GM12878 (cell line): ENCODE measurements around the gene AHR. TPM values are rescaled to one million over a fixed set of nuclear protein-coding genes. Genes with fewer than 3 reads are reported as not detected.
"Not testable (repeated sequence)": the region's sequence is repeated elsewhere in the genome, so short reads cannot be mapped to it uniquely, and the experiment has no call there.

ENCODE experiments used
- ATAC-seq: fragments of 200-7000 bp; cut with Tn5 transposase; 3 replicates; pipeline ENCODE4 v1.9.1; 2020; ENCODE audit warnings: mild to moderate bottlenecking, moderate library complexity
- BruUV-seq: library from RNA; stranded (reverse); fragments of 400-500 nt; replicated peaks from 2 replicates; lab custom pipeline; 2021; lab: Mats Ljungman, UMichigan
- CTCF ChIA-PET: fragments of 300-600 bp; sonication (Branson Sonifier 250); formaldehyde crosslinking; extraction: SDS; loops from one replicate; lab custom pipeline; 2021; ENCODE audit warnings: inconsistent platforms; lab: Yijun Ruan, JAX
- POLR2A ChIA-PET: fragments of 350-600 bp; formaldehyde crosslinking; extraction: SDS; loops from one replicate; lab custom pipeline; 2021; ENCODE audit warnings: inconsistent platforms; lab: Charles Lee
- RAD21 ChIA-PET: fragments of 300-600 bp; sonication (Branson Sonifier 250); formaldehyde crosslinking; loops from one replicate; lab custom pipeline; 2023; ENCODE audit warnings: antibody characterized with exemption; ENCODE audit not compliant: unreplicated experiment; lab: Charles Lee
- SMC1A ChIA-PET: fragments of 300-600 bp; sonication (Branson Sonifier 250); formaldehyde crosslinking; loops from one replicate; lab custom pipeline; 2023; ENCODE audit not compliant: unreplicated experiment, uncharacterized antibody; lab: Charles Lee
- DNase-seq: peaks from one replicate; pipeline ENCODE4 v3.0.0-alpha.2; 2011; ENCODE audit warnings: low read depth, low spot score
- FAIRE-seq: peaks from 3 replicates; lab custom pipeline; 2011; peaks lifted over from hg19 to GRCh38; lab: Jason Lieb, UNC
- H2AFZ ChIP-seq: 2 replicates; pipeline ENCODE4 v1.6.0; 2011; ENCODE audit warnings: low read depth, low read length, control low read depth; ENCODE audit not compliant: control insufficient read depth
- H3K27ac ChIP-seq: 2 replicates; pipeline ENCODE4 v1.5.1; 2011; ENCODE audit warnings: control low read depth; ENCODE audit not compliant: control insufficient read depth, insufficient read depth
- H3K27me3 ChIP-seq, 2 experiments: replicated peaks in 1 of 2; 2 replicates each; pipeline versions ENCODE4 v1.6.0 to v1.6.1; 2011; ENCODE audit warnings: low read length in 1 of 2; ENCODE audit not compliant: control insufficient read depth in 2 of 2, insufficient read depth in 2 of 2
- H3K36me3 ChIP-seq, 2 experiments: 2 replicates each; pipeline ENCODE4 v1.5.1; 2011; ENCODE audit warnings: low read length in 1 of 2; ENCODE audit not compliant: control insufficient read depth in 2 of 2, insufficient read depth in 2 of 2
- H3K4me1 ChIP-seq: 2 replicates; pipeline ENCODE4 v1.6.1; 2011; ENCODE audit warnings: mild to moderate bottlenecking, low read length, moderate library complexity, mixed read lengths; ENCODE audit not compliant: control insufficient read depth, insufficient read depth
- H3K4me2 ChIP-seq: 2 replicates; pipeline ENCODE4 v1.6.0; 2011; ENCODE audit warnings: control low read depth; ENCODE audit not compliant: control insufficient read depth, insufficient read depth
- H3K4me3 ChIP-seq: fragments of 200-600 bp; sonication (generic); 2 replicates; pipeline ENCODE4 v1.5.1; 2016
- H3K79me2 ChIP-seq: 2 replicates; pipeline ENCODE4 v1.6.0; 2011; ENCODE audit warnings: low read length; ENCODE audit not compliant: control insufficient read depth, insufficient read depth
- H3K9ac ChIP-seq: 2 replicates; pipeline ENCODE4 v1.8.0; 2011; ENCODE audit warnings: low read length, control low read depth, mixed read lengths; ENCODE audit not compliant: control insufficient read depth, insufficient read depth
- H3K9me3 ChIP-seq: replicated peaks from 3 replicates; pipeline ENCODE4 v1.5.1; 2011; ENCODE audit warnings: mild to moderate bottlenecking, low read length; ENCODE audit not compliant: control insufficient read depth, insufficient read depth
- H4K20me1 ChIP-seq: 2 replicates; pipeline ENCODE4 v1.6.0; 2011; ENCODE audit not compliant: control insufficient read depth, insufficient read depth
- WGBS: methylation state at CpG from one replicate; pipeline ENCODE4 v1.1.6; 2016; ENCODE audit warnings: low lambda C conversion rate; ENCODE audit not compliant: insufficient replicate concordance, insufficient coverage; ENCODE audit errors: missing lambda C conversion rate; 5-methylcytosine and 5-hydroxymethylcytosine counted together
- in situ Hi-C: fragments of 300-500 bp; cut with MboI; formaldehyde crosslinking; loops from 9 replicates; pipeline ENCODE4 v1.14.3; 2018; ENCODE audit warnings: mixed read lengths
- intact Hi-C: fragments of 100-400 bp; cut with micrococcal nuclease; formaldehyde crosslinking; loops from one replicate; pipeline ENCODE4 v1.14.2; 2022; ENCODE audit not compliant: unreplicated experiment
- polyA plus RNA-seq, 11 experiments: library from polyadenylated mRNA; depleted of rRNA in 4 of 11; unstranded in 6 of 11; stranded (reverse) in 5 of 11; fragments of >200 nt; fragmentation: Nextera tagmentation in 4 of 11; fragmentation: Illumina TruSeq in 1 of 11; extraction: Ambion mirVana in 4 of 11; extraction: Trizol in 1 of 11; gene quantifications; 1 replicate in 1 of 11; 2 replicates in 10 of 11; pipeline versions ENCODE4 v1.2.1 to v1.2.3, GENCODE V29; 2011 to 2016; ENCODE audit warnings: inconsistent platforms in 2 of 11, missing spikeins in 2 of 11, low read depth in 1 of 11
- total RNA-seq, 4 experiments: library from RNA; depleted of rRNA in 3 of 4; stranded (reverse); fragments of >200 nt in 3 of 4; fragmentation: Illumina TruSeq in 1 of 4; extraction: Trizol in 1 of 4; gene quantifications; 2 replicates each; pipeline versions ENCODE4 v1.2.1 to v1.2.3, GENCODE V29; 2013 to 2021

AHR gene
- total and polyA plus RNA-seq, 10 of the 15 experiments (the other 5 are each of a cell fraction or from before 2014, with no cell fraction given): 1.7 to 16.9 (median 4.5) TPM

GRCh38 chr7:17350321-17350720 lies 51.9 kb downstream of the AHR start:
- ChIA-PET POLR2A (interaction anchor here (1.1 kb wide), 1 partner anchor 16 kb away, joined by 3 read pairs; no protein-coding TSS in a partner anchor), SMC1A (interaction anchor here (1.4 to 1.6 kb wide), 3 partner anchors 9 to 140 kb away, joined by 3 to 8 read pairs (median 5); no protein-coding TSS in a partner anchor), CTCF (interaction anchor here (1.3 to 1.5 kb wide), 2 partner anchors 10 to 57 kb away, joined by 3 read pairs; no protein-coding TSS in a partner anchor)
- RAD21 ChIA-PET, H2AFZ ChIP-seq, H3K79me2 ChIP-seq, H4K20me1 ChIP-seq, FAIRE-seq, ATAC-seq, intact Hi-C loops, BruUV-seq, H3K4me2 ChIP-seq, H3K9ac ChIP-seq, H3K27me3 ChIP-seq, H3K27ac ChIP-seq, in situ Hi-C loops, H3K9me3 ChIP-seq, H3K4me3 ChIP-seq, H3K4me1 ChIP-seq, H3K36me3 ChIP-seq, DNase-seq: not testable (repeated sequence)
- WGBS: 94% methylated on average over 3 of the region's 3 CpGs

- RAD21 ChIA-PET: interaction anchor here (1.0 to 1.3 kb wide), 2 partner anchors 24 to 48 kb away, joined by 3 read pairs; no protein-coding TSS in a partner anchor
- FAIRE-seq: not testable (repeated sequence)
Measured at GRCh38 chr7:17353650-17354419, 55.4 kb downstream of the AHR start.

More at GRCh38 chr7:17353650-17354419, 55.4 kb downstream of the AHR start:
- H3K9ac ChIP-seq, H4K20me1 ChIP-seq, H2AFZ ChIP-seq, DNase-seq, H3K4me2 ChIP-seq, BruUV-seq, H3K36me3 ChIP-seq, H3K4me3 ChIP-seq, POLR2A ChIA-PET, in situ Hi-C loops, H3K4me1 ChIP-seq, intact Hi-C loops, H3K27me3 ChIP-seq, H3K9me3 ChIP-seq, H3K27ac ChIP-seq, H3K79me2 ChIP-seq: not testable (repeated sequence)
- ChIA-PET SMC1A (interaction anchor here (1.0 to 1.9 kb wide), 7 partner anchors 9 to 51 kb away, joined by 3 to 6 read pairs (median 4); no protein-coding TSS in a partner anchor), CTCF (interaction anchor here (0.8 to 1.3 kb wide), 2 partner anchors 9 to 49 kb away, joined by 4 to 6 read pairs; no protein-coding TSS in a partner anchor)
- WGBS: 47% methylated on average over 6 of the region's 6 CpGs
- peak; percentile 78 for ATAC-seq
